CMK (cell line): ENCODE measurements around the gene CD248.
A peak's percentile ranks its signal among the peaks of the same experiment; 100 is the strongest.
"Not testable (repeated sequence)": the region's sequence is repeated elsewhere in the genome, so short reads cannot be mapped to it uniquely, and the experiment has no call there.

ENCODE experiments used
- DNase-seq: peaks from one replicate; pipeline ENCODE4 v3.0.0-alpha.2; 2010; ENCODE audit warnings: low read depth

CD248 gene

DNA sequence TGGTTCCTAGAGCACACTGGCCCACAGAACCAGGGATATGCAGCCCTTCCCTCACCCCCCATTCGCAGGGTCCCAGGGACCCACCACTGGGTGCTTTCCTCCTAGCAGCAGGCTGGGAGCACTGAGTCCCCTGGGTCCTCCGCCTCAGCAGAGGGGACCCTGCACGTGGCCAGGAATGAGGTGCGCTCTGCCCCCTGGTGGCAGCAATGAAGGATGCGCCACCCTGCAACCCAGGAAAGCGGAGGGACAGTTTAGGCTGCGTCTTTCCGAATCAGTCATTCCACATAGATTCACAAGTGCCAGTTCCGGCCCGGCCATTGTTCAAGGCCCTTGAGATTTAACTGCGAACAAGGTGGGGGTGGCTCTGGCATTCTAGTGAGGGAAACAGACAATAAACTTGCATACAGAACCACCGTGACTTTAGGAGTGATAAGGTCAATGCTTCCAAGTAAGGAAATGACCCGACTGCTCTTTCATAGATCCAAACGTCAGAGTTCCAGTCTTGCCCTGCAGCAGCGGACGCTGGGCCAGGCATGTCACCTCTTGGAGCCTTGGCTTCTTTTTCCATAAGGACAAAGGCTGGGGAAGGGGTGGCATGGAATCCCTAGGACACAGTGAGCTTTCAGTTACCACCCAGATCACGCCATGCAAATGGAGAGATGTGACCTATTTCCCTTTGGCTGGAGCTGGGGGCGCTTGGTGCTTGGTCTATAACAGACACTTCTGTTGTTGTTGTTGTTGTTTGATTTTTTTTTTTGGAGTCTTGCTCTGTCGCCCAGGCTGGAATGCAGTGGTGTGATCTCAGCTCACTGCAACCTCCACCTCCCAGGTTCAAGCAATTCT, 11.7 kb upstream of the CD248 start:
- peak; percentile 77 for DNase-seq

GRCh38 chr11:66328031-66328301, 11.1 kb upstream of the CD248 start:
- DNase-seq, result no peak

- no peak for DNase-seq
Measured at GRCh38 chr11:66327171-66328030, 10.6 kb upstream of the CD248 start.

DNA sequence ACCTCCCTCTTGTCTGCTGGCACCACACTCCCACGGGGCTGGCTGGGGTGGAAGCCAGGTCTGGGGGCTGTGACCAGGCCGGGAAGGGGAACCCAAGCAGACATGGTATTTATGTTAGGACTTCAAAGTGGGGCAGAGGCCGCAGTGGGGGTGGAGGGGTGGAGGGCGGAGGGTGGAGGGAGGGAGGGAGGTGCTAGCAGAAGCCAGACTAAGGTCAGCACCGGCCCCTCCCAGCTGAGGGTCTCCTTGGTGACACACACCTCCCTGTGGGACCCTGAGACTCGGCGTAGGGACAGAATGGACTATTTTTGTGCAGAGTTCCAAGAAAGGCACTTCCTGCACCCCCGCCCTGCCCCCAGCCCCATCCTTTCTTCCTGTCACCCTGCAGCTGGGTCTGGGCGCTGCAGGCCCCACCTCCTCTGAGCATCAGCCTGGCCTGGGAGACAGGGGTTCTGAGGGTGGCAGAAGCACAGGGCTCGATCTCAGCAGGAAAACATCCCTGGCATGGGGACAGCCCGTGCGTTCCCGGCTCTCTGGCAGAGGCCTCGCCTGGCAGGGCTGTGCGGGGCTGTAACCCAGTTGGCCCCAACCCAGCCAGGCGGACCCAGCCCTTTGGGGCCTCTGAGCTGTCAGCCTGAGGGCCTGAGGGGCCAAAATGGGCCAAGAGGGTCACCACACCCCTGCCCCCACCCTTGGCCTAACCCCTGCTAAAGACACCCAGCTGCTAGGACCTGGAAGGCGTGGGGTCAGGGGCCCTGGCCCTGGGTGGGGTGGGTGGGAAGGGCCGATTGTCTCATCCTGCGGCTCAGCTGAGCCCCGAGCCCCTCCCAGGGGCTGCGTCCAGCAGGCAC, 9.6 kb upstream of the CD248 start:
- DNase-seq, result no peak

GRCh38 chr11:66325263-66325671, 8.4 kb upstream of the CD248 start:
- DNase-seq, result no peak

DNA sequence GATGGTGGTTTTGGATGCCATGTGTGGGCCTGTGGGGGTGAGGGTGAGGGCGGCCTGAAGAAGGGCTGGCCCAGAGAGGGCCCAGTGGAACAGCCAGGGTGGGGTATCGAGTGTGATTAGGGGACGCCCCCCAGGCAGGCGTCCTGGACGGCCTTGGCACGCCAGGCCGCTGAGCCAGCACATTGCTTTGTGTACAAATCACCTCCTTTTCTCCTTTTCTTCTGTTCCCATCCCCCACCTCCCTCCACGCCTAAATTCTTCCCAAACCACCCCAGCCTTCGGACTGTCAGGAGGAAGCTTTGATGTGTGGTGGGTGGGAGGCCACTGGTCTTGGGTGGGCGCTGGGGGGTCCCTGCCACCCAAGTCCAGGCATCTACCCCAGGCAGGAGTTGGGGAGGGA, 7.8 kb upstream of the CD248 start:
- no peak for DNase-seq

DNA sequence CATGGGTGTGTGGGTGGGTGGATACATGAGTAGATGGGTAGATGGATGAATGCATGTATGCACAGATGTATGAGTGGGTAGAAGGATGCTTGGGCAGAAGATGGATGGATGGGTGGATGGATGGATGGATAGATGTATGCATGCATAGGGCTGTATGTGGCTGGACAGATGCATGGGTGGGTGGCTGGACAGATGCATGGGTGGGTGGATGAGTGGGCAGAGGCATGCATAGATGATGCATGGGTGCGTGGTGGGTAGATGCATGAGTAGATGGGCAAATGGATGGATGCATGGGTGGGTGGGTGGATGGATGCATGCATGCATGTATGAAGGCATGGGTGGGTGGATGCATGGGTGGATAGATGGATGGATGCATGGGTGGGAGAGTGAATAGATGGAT, 6.8 kb upstream of the CD248 start:
- no peak for DNase-seq

GRCh38 chr11:66322732-66323427, 6.0 kb upstream of the CD248 start:
- no peak for DNase-seq

GRCh38 chr11:66321606-66322005, 4.8 kb upstream of the CD248 start:
- no peak for DNase-seq

- DNase-seq, result not testable (repeated sequence)
Measured at GRCh38 chr11:66320748-66321147, 3.9 kb upstream of the CD248 start.

DNA sequence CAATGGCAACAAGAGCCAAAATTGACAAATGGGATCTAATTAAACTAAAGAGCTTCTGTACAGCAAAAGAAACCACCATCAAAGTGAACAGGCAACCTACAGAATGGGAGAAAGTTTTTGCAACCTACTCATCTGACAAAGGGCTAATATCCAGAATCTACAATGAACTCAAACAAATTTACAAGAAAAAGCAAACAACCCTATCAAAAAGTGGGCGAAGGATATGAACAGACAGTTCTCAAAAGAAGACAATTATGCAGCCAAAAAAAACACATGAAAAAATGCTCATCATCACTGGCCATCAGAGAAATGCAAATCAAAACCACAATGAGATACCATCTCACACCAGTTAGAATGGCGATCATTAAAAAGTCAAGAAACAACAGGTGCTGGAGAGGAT, 3.4 kb upstream of the CD248 start:
- not testable (repeated sequence) for DNase-seq

- DNase-seq, result no peak
Measured at GRCh38 chr11:66318600-66318970, 1.7 kb upstream of the CD248 start.

GRCh38 chr11:66317723-66318599, 1.1 kb upstream of the CD248 start:
- DNase-seq, result no peak

DNA sequence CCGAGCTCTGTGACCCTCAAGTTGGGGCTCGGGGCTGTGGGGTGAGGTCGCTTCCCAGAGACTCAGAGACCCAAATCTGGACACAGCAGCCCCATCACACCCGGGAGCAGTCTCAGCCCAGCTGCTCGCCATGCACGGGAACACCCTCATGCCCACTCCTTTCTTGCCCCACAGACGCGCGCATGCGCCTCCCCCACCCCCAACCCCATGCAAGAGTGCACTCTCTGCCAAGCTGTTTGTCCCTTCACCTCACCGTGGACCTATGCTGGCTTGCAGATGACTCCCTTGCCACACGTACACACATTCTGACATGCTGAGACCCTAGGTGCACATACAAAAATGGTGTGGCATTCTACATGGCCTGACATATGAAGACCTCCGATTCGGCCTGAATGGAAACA, 478 bp upstream of the CD248 start:
- DNase-seq, result no peak

GRCh38 chr11:66315921-66316811, 678 bp downstream of the CD248 start:
- DNase-seq, result no peak

GRCh38 chr11:66315498-66315885, 1.4 kb downstream of the CD248 start:
- no peak for DNase-seq

GRCh38 chr11:66314561-66315497, 2.0 kb downstream of the CD248 start:
- DNase-seq, result no peak

GRCh38 chr11:66314186-66314501, 2.7 kb downstream of the CD248 start:
- DNase-seq, result no peak
